ENCODE measurements around the gene AFAP1.

GRCh38 chr4:7968262-7968896, 28.7 kb upstream of the AFAP1 start:
- no peak for TF ChIP-seq CTCF (IDR thresholded peaks at IDR 0.05)
- TF ChIP-seq EZH2phosphoT487 (IDR thresholded peaks at IDR 0.05), result no peak
- no peak for TF ChIP-seq EZH2 (IDR thresholded peaks at IDR 0.05)

Data from neural progenitor cell (in vitro differentiated cells).